GM21528 (cell line): ENCODE measurements around the gene MTREX.

ENCODE experiments used
- ATAC-seq: cut with Tn5 transposase; IDR thresholded peaks from one replicate; pipeline ENCODE4 v1.9.1; 2021; ENCODE audit warnings: mild to moderate bottlenecking, moderate library complexity; ENCODE audit not compliant: unreplicated experiment, low FRiP score

MTREX gene

GRCh38 chr5:55418994-55419968 lies 111.5 kb downstream of the MTREX start:
- ATAC-seq: no peak

DNA sequence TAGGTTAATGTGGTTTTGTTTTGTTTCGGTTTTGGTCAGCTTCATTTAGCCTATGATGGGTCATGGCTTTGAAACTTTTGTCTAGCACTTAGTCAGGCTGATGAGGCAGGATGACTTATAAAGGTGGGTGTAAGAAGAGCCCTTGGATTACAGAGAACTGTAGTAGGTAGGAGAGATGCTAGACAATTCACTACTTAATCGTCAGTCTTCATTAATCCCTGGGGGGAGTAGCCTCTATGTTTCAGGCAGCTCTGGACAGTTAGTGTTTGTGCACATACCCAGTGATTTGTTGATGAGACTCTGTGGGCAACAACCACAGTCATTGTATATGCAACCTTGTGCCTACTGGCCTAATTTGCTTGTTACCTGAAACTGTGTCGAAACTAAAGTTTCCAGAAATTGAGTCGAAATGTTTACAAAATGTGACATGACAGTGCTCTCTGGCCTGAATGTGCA lies 113.3 kb downstream of the MTREX start:
- ATAC-seq: peak; percentile 88

DNA sequence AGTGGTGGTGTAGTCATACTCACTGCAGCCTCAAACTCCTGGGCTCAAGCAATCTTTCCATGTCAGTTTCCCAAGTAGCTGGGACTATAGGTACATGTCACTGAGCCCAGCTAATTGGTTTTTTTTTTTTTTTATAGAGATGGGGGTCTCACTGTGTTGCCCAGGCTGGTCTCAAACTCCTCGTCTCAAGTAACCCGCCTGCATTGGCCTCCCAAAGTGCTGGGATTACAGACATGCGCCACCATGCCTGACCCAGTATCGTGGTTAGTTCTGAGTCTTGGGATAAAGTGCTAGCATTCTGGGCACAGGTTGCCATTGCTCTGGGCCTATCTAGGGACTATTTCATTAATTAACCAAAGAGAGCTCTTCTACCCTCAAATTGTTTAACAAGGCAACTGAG lies 118.7 kb downstream of the MTREX start:
- ATAC-seq: no peak

DNA sequence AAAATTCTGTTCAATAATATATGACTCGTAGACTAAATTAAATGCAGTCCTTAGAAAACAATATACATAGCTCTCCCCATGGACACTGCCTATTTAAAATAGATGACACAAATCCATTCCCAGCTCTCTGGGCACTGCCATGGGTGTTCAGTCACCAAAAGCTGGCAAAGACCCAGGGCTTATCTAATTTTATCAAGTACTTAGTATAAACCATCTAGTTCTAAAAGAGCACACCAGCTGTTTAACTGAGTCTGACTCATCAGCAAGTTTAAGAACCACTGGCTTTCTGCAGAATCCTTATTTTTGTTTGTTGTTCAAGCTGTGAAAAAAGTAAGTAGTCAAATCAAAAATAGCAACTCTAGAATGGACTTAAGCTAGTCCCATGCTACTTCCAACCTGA lies 119.4 kb downstream of the MTREX start:
- no peak for ATAC-seq

DNA sequence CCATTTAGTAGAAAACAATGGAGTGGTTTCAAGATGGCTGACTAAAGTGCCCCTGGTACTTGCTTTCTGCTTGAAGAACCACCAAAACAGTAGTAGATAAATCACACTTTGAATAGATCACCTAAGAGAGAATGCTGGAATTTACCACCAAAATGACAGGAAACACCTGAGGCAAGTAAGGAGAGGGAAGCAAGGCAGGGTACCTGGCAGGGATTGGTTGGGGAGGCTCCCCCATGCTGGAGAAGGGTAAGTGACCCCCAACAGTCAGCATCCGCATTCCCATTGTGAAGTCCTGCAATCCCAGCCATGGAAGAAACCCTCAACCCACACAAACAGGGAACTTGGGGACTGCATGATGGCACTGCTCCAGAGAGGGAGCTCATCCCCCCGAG lies 121.4 kb downstream of the MTREX start:
- no peak for ATAC-seq

DNA sequence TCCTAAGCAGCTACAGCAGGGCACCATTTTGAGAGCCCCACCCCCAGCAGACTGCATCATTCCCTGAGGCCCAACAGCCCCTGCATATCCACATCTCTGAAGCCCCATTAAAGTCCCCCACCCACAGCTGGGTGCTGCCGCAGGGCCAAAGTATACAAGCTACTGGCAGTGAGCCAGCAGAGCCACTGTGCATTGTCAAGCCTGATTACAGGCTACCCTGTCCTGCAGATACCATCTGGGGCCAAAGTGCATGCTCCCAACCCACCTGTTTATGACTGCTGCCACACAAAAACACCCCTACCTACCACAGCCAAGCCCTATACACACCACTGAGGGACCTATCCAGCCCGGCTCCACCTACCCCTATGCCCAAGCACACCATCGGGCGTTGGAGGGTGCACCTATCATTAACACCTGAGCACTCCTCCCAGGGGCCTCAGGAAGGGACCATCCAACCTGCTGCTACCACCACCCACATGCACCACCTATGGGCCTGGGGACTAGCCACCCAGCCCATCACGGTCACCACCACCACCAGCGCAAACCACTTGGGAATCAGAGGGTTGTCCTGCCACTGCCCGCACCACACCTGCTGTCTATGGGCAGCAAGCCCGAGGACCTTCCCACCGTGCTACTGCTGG lies 121.9 kb downstream of the MTREX start:
- no peak for ATAC-seq

DNA sequence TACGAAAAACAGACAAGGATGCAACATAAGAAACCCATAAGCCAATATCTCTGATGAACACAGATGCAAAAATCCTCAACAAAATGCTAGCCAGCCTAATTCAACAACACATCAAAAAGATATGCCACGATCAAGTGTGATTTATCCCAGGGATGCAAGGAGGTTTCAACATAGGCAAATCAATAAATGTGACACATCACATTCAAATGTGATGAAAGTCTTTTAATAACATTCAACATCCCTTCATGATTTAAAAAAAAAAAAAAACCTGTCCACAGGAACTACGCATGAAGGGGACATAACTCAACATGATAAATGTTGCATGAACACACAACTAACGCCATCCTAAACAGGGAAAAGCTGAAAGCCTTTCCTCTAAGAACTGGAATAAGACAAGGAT lies 124.8 kb downstream of the MTREX start:
- no peak for ATAC-seq

DNA sequence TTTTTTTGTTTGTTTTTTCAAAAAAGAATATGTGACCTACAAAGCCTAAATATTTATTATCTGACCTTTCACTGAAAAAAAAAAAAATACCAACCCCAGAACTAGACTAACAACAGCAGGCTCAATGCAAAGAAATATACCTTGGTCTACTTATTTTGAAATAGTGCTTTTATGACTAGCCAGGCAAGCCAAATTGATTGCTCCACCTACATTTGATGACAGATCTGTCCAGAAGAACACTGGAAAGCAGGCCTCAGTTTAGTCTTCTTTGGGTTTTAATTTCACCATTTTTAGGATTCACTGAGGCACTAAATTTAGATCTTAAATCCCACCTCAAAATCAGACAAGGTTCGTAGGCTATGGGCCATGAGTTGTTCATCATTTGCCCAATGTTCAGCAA lies 129.7 kb downstream of the MTREX start:
- ATAC-seq: no peak

GRCh38 chr5:55437859-55438206 lies 130.0 kb downstream of the MTREX start:
- no peak for ATAC-seq

DNA sequence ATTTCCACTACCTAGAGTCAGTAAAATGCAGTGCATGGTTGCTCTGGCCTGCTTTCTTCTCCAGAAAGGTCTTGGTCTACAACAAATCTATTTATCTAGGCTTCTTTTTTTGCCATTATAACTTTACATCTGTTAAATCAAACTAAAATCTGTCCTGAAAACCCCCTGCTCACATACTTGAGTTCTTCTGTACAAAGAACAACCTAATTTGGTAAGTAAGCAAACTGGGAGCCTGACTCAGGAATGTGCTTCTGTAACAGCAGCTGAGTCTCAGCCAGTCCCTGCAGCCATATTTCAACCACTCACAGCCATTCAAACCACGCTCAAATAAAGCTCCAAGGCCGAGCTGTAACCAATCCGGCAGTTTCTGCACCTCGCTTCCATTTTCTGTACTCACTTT lies 131.2 kb downstream of the MTREX start:
- no peak for ATAC-seq

DNA sequence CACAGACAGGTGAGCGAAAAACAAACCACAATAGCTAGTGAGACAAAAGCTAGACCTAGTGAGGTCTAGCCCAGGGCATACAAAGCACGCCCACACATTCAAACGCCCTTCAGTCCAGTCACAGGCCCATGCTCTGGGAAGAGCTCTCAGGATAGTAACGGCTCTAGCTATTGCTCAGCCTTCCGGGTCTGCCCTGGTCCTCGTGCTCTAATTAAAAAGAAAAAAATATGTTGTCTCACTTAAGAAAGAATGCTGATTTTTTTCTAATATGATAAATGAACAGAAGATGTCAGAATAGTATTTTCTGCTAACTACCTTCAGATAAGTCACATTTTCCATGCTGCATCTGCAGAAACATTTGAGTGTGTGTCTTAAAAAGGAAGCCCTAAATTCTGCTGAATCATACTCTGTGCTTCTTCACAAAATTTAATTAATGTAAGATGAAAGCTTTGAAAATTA lies 132.4 kb downstream of the MTREX start:
- ATAC-seq: no peak

DNA sequence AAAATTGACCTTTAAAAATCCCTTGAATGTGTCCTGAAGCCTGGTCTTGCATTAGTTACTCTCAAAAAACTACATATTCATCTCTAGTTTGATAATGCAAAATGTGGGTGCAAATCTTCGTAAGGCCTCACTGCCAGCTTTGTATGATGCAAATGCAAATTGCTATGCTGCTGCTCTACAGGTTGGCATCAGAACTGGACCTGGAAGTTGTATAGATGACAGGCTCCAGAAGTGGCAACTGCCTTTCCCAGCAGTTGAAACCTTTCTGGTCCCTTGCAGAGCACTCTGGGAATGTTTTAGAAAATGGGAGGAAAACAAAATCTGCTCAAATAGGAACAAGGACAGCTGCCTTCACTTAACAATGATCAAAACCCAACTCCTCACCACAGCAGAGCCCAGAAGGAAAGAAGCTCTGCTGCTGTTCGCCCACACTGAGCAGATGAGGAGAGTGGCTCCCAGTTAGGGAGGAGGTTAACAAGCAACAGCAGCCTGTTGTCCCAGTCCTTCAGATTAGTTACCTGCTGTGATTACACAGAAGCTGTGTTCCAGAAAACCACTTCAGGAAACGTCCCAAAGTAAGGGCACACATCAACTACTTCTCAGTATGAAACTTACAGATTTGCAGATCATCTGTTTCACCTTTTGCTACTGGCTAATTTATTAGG lies 133.4 kb downstream of the MTREX start:
- ATAC-seq: no peak

GRCh38 chr5:55441954-55442353 lies 134.2 kb downstream of the MTREX start:
- no peak for ATAC-seq

- ATAC-seq: no peak
These were observed 138.0 kb downstream of the MTREX start for GRCh38 chr5:55445791-55446190.

GRCh38 chr5:55446640-55447351 lies 139.0 kb downstream of the MTREX start:
- no peak for ATAC-seq

GRCh38 chr5:55450050-55450765 lies 142.4 kb downstream of the MTREX start:
- ATAC-seq: no peak

DNA sequence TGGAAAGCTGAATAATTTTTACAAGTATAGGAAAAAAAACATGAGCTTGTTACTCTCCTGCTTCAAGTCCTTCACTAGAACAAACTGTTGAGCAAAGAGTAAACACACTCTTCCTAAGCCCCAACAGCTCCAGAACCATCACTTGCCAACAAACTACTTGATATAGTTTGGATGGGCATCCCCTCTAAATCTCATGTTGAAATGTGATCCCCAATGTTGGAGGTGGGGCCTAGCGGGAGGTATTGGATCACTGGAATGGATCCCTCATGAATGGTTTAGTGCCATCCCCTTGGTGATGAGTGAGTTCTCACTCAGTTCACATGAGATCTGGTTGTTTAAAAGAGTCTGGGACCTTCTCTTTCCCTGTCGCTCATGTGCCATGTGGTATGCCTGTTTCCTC lies 144.2 kb downstream of the MTREX start:
- no peak for ATAC-seq

GRCh38 chr5:55453211-55453610 lies 145.4 kb downstream of the MTREX start:
- ATAC-seq: no peak

GRCh38 chr5:55454282-55454681 lies 146.5 kb downstream of the MTREX start:
- no peak for ATAC-seq
